Measurements from ENCODE around the gene UBE2O.

DNA sequence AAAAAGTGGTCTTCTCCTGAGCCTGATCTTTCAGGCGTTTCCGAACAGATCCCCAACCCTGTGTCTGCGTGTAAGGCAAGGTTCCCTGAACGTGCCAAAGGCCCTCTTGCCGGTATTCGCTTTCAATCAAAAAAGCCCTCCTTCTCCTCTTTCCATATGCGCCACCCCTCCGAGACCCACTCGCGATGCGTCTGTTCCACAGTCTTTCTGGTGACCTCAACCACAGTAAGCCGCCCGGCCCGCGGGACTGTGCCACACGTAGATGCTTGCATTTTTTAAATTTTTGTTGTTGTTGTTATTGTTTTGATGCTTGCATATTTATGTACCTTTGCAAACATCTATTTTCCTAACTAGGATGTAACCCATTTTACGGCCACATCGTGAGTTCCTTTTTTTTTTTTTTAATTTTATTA is 98.6 kb downstream of the UBE2O start:
- no peak for TF ChIP-seq CTCF (IDR thresholded peaks at IDR 0.05)
- no peak for TF ChIP-seq POLR2A (IDR thresholded peaks at IDR 0.05)
- no peak for TF ChIP-seq EP300 (IDR thresholded peaks at IDR 0.05)
- no peak for TF ChIP-seq POLR2AphosphoS5 (IDR thresholded peaks at IDR 0.05)
